ENCODE results near the gene AFG1L. TPM values are rescaled to one million over a fixed set of nuclear protein-coding genes. Genes with fewer than 3 reads are reported as not detected.

Gene AFG1L
- total RNA-seq, 6 experiments from 2014 or later, result 4.8 to 5.7 (median 5.3) TPM

- Mint-ChIP-seq H3K9me3 (no peaks in the 10 kb centered on the region), H3K27me3 (ENCODE audit: insufficient read depth) (no peaks in the 10 kb centered on the region), H3K27ac (no peak overlapping the region), H3K36me3 (ENCODE audit: low read depth) (no peaks in the 10 kb centered on the region), H3K4me3 (no peak overlapping the region), H3K4me1 (ENCODE audit: low read depth) (peaks cover 32% of the 10 kb centered on the region)
- no peak for TF ChIP-seq CTCF (IDR thresholded peaks at IDR 0.05)
- no peak for DNase-seq
Observed at GRCh38 chr6:108363889-108364313, 69.0 kb downstream of the AFG1L start.

- H3K9me3 Mint-ChIP-seq, result no peaks in the 10 kb centered on the region
- H3K4me3 Mint-ChIP-seq, result no peak overlapping the region
- no peak overlapping the region for H3K27ac Mint-ChIP-seq
- DNase-seq, result no peak
- peaks cover 29% of the 10 kb centered on the region for H3K4me1 Mint-ChIP-seq (ENCODE audit: low read depth)
- no peaks in the 10 kb centered on the region for H3K36me3 Mint-ChIP-seq (ENCODE audit: low read depth)
- H3K27me3 Mint-ChIP-seq (ENCODE audit: insufficient read depth), result no peaks in the 10 kb centered on the region
- no peak for TF ChIP-seq CTCF (IDR thresholded peaks at IDR 0.05)
Observed at GRCh38 chr6:108364470-108364869, 69.6 kb downstream of the AFG1L start.

GRCh38 chr6:108365478-108365877, 70.6 kb downstream of the AFG1L start:
- Mint-ChIP-seq H3K4me3 (no peak overlapping the region), H3K4me1 (ENCODE audit: low read depth) (peaks cover 19% of the 10 kb centered on the region), H3K27me3 (ENCODE audit: insufficient read depth) (no peaks in the 10 kb centered on the region), H3K36me3 (ENCODE audit: low read depth) (no peaks in the 10 kb centered on the region), H3K9me3 (no peaks in the 10 kb centered on the region), H3K27ac (no peak overlapping the region)
- no peak for TF ChIP-seq CTCF (IDR thresholded peaks at IDR 0.05)
- no peak for DNase-seq

- H3K36me3 Mint-ChIP-seq (ENCODE audit: low read depth), result no peaks in the 10 kb centered on the region
- H3K9me3 Mint-ChIP-seq, result no peaks in the 10 kb centered on the region
- H3K27ac Mint-ChIP-seq, result no peak overlapping the region
- H3K4me1 Mint-ChIP-seq (ENCODE audit: low read depth), result peaks cover 12% of the 10 kb centered on the region
- H3K4me3 Mint-ChIP-seq, result no peak overlapping the region
- no peak for TF ChIP-seq CTCF (IDR thresholded peaks at IDR 0.05)
- DNase-seq, result no peak
- H3K27me3 Mint-ChIP-seq (ENCODE audit: insufficient read depth), result no peaks in the 10 kb centered on the region
Observed at GRCh38 chr6:108366236-108366635, 71.4 kb downstream of the AFG1L start.

- no peaks in the 10 kb centered on the region for H3K36me3 Mint-ChIP-seq (ENCODE audit: low read depth)
Observed at GRCh38 chr6:108368431-108369030, 73.7 kb downstream of the AFG1L start.

More at GRCh38 chr6:108368431-108369030, 73.7 kb downstream of the AFG1L start:
- no peak for TF ChIP-seq CTCF (IDR thresholded peaks at IDR 0.05)
- H3K27me3 Mint-ChIP-seq (ENCODE audit: insufficient read depth), result no peaks in the 10 kb centered on the region
- H3K27ac Mint-ChIP-seq, result no peak overlapping the region
- H3K4me1 Mint-ChIP-seq (ENCODE audit: low read depth), result 0 out of 2 replicates have a peak, but pooled peaks cover 7% of the 10 kb centered on the region
- no peaks in the 10 kb centered on the region for H3K9me3 Mint-ChIP-seq
- DNase-seq, result no peak
- no peak overlapping the region for H3K4me3 Mint-ChIP-seq
